Activated CD8-positive, alpha-beta memory T cell treated with anti-CD3 and anti-CD28 coated beads for 48 hours (primary cell): ENCODE data around the gene COQ8B.
A peak's percentile ranks its signal among the peaks of the same experiment; 100 is the strongest.
"Not testable (repeated sequence)": the region's sequence is repeated elsewhere in the genome, so short reads cannot be mapped to it uniquely, and the experiment has no call there.

Experiments
- DNase-seq, 3 experiments: peaks; one replicate each; pipeline ENCODE4 v3.0.0-alpha.2; 2020; ENCODE audit warnings: low read depth in 2 of 3, low spot score in 2 of 3

Gene COQ8B

GRCh38 chr19:40668991-40669614 lies 47.6 kb downstream of the COQ8B start:
- no peak for DNase-seq

GRCh38 chr19:40667602-40668001 lies 49.1 kb downstream of the COQ8B start:
- DNase-seq, result no peak

GRCh38 chr19:40666803-40667438 lies 49.8 kb downstream of the COQ8B start:
- no peak for DNase-seq

GRCh38 chr19:40663695-40664692 lies 52.7 kb downstream of the COQ8B start:
- DNase-seq, result peak in 1 of 3 experiments; percentile 13

- peak; percentile 70 to 96 (median 94) for DNase-seq
Observed at GRCh38 chr19:40662925-40663694, 53.6 kb downstream of the COQ8B start.

GRCh38 chr19:40661616-40662015 lies 55.1 kb downstream of the COQ8B start:
- DNase-seq, result no peak

- DNase-seq, result no peak
Observed at GRCh38 chr19:40659566-40659965, 57.1 kb downstream of the COQ8B start.

- DNase-seq, result no peak
Observed at GRCh38 chr19:40659116-40659515, 57.6 kb downstream of the COQ8B start.

GRCh38 chr19:40658031-40658430 lies 58.7 kb downstream of the COQ8B start:
- DNase-seq, result no peak

GRCh38 chr19:40655684-40656083 lies 61.0 kb downstream of the COQ8B start:
- DNase-seq, result not testable (repeated sequence)

GRCh38 chr19:40652303-40652702 lies 64.4 kb downstream of the COQ8B start:
- not testable (repeated sequence) for DNase-seq

GRCh38 chr19:40650749-40651305 lies 65.9 kb downstream of the COQ8B start:
- DNase-seq, result no peak

- DNase-seq, result not testable (repeated sequence)
Observed at GRCh38 chr19:40649903-40650675, 66.6 kb downstream of the COQ8B start.

- DNase-seq, result no peak
Observed at GRCh38 chr19:40646743-40647254, 69.9 kb downstream of the COQ8B start.

- DNase-seq, result no peak
Observed at GRCh38 chr19:40642757-40643305, 73.9 kb downstream of the COQ8B start.

- DNase-seq, result no peak
Observed at GRCh38 chr19:40642051-40642706, 74.5 kb downstream of the COQ8B start.
